NCI-H82 treated with DMSO at 0.1 percent for 48 hours (cell line): ENCODE data around the gene NSDHL.

Experiments used
- DNase-seq: peaks from one replicate; lab custom pipeline; 2025; ENCODE audit not compliant: unreplicated experiment; lab: John Stamatoyannopoulos, UW

NSDHL gene

DNA sequence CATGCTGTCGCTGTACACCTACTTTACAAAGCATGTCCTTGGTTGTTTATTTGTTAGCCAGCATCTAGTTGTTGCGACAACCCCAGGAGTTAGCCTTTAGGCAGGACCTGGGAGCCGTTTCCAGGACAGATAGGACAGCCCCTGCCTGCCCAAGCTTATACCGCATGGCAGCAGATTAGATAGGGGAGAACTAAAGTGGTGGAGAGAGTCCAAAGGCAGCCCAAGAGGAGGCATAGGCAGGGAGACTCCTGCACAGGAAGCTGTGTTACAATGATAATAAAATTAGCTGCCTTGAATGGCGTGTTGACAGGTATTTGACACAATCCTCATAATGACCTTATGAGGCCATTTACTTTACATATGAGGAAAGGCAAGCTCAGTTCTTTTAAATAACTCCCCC lies 13.0 kb downstream of the NSDHL start:
- DNase-seq = no peak

DNA sequence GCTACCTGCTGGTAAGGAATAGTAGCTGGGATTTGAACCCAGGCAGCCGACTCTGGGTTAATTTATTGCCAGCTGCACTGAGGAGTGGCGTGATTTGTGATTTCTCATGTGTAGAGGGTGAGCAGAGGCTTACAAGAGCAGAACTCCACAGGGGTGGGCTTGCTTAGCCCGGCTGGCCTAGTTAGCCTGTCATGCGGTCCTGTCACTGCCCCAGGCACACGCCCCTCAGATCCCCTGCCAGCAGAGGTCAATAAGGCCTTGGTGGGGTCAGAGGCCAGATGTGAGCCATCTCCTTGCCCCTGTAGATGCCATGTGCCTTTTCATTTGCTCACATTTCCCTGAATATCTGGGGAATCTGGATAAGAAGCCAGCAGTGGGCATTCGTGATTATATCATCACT lies 13.4 kb downstream of the NSDHL start:
- DNase-seq = no peak

DNA sequence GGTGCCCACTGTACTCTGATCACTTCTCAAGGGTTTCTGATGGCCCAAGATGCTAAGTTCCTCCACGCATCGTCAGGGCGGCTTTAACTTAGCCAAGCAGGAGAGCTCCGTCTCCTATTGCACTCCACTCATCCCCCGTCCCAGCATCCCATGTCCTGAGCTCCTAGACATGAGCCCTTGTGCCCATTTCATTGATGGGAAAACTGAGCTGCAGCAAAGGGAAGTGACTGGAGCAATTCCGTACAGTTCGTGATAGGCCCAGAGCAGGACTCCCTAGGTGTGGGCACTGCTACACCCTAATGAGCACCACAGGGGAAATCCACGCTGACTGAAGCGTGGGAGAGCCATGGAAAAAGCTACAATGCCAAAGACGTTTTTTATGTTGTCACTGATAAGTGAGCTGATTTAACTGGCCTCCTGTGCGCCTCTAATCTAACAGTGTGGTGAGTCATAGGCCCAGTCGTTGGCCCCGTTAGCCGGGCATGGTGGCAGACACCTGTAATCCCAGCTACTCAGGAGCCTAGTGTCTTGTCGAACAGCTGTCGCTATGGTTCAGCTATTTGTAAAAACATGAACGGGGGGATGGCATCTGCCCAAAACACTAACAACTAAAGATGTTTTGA lies 14.9 kb downstream of the NSDHL start:
- no peak for DNase-seq

DNA sequence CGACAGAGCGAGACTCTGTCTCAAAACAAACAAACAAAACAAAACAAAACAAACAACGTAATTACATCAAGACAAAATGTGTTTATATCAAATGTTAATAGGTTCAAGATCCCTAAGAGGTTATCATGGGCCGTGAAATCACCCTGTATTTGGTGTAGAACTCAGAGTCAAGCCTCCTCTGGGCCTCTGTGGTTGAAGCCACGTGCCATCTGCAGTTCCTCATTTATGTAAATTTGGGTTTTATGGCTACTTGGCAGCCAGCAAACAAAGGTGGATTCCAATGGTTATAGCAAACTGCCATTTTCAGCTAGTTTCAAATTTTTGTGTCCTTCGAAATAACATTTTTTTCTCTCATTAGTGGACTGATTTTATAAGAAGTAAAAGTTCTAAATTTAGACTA lies 16.4 kb downstream of the NSDHL start:
- no peak for DNase-seq

DNA sequence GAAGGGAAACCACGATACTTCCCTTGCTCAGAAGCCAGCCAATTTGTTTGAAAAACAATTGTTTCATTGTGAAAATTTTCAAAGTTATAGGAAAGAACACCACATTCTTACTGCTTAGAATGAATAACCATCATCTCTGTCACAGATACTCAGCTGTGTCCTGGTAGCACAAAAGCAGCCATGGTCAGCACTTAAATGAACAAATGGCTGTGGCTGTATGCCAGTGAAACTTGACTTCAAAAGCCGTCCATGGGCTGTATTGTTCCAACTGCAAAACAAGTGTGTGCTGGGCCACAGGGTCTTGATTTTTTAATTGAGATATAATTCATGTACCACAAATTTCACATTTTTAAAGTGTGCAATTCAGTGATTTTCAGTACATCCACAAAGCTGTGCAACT lies 19.6 kb downstream of the NSDHL start:
- no peak for DNase-seq

DNA sequence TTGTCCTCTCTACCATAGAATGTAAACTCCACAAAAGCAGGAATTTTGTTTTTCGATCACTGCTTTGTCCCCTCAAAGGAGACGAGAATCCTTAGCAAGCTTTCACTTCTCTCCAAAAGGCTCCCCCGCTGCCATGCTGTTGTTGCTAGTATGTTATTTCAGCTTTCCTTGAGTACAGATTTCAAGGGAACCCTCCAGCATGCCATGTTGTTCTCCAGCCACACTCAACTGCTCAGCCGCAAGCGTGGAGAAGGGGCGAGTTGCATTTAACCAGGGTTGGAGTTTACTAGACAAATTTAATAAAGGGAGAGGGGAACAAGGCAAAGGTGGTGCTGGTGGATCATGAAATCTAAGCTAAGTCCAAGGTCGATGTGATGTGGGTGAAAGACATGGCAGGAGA lies 23.1 kb downstream of the NSDHL start:
- no peak for DNase-seq

DNA sequence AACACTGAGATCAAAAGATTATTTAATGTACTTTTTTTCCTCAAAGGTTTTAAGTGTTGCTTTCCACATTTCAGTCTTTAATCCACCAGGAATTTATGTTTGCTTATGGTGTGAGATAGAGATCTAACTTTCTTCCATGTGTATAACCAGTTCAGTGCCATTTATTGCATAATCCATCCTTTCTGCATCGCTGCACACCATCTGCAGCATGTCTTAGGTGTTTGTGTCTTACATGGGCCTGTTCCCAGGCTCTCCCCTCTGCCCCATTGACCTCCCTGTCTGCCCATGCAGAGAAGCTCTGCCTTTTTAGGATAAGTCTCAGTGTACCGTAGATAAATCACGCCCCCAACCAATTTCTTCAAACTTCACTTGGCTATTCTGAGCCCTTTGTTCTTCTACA lies 30.3 kb downstream of the NSDHL start:
- no peak for DNase-seq

DNA sequence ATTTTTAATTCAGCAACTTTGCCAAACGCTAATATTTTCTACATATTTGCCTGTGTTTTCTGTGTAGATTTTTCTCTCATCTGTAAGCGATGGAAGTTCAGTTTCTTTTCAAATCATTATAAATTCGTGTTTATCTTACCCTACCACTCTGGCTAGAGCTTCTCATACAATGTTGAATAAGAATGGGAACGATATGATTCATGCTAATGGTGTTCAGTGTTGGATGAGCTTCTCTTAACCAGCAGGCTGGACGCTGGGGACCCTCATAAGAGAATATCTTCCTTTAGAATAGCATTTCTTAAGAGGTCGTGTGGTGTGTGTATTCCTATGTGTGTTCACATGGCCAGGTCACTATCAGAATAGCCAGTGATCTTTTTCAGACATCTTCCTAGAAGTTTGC lies 31.0 kb downstream of the NSDHL start:
- DNase-seq = no peak

DNA sequence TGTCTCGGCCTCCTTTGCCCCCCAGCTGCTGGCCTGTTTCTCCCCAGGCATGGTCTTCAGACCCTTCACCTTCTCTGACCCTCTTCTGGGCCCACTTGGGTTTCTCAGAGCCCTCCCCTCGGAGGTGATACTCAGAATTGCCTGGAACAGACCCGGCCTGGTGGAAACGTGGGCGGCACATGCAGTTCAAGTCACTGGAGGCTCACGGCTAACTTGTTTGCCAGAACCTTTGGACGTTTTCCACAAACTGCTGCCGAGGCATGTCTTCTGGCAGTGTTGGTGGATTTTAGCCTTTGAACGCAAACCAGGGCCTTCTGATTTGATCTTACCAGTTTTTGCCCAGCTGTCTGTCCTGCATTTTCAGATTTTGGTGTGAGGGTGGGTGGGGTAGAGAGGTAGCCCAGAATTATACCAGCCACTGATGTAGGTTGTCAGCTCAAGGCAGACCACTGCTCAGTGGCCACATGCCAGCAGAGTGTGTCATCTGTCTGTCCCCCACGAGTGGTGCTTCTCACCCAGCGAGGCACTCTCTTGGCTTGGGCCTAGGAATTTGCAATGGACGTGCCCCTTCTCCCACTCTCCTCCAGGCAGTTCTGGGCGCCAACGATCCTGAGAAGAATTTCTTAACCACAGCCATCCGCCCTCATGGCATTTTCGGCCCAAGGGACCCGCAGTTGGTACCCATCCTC lies 34.5 kb downstream of the NSDHL start:
- DNase-seq = no peak

DNA sequence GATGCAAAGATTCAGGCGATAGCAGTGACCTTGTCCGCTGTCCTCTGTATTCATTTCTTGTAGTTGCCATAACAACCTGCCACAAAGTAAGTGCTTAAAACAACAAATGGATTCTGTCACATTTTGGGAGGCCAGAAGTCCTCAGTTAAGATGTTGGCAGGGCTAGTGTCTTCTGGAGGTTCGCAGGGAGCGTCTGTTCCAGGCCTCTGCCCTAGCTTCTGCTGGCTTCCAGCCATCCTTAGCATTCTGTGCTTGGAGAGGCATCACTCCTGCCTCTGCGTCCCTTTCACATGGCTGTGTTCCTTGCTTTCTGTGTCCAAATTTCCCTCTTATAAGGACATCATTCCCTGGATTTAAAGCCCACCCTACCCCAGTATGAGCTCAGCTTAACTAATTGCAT lies 35.5 kb downstream of the NSDHL start:
- DNase-seq = no peak

DNA sequence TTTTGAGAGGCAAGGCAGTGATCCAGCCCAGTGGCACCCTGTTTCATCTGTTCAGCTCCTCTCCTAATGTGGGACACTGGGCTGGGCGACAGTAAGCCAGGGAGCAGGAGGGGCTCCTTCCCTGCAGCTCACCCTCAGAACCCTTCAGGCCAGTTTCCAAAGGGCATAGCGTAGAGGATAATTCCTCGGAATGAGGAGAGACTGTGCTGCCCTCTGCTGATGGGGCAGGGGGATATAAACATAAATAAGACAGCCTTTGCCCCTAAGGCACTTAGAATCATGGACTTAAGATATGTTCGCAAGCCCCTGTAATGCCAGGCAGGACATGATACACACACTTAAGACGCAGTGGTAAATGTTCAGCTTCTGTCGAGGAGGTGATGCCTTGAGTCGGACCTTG lies 39.1 kb downstream of the NSDHL start:
- DNase-seq = no peak

DNA sequence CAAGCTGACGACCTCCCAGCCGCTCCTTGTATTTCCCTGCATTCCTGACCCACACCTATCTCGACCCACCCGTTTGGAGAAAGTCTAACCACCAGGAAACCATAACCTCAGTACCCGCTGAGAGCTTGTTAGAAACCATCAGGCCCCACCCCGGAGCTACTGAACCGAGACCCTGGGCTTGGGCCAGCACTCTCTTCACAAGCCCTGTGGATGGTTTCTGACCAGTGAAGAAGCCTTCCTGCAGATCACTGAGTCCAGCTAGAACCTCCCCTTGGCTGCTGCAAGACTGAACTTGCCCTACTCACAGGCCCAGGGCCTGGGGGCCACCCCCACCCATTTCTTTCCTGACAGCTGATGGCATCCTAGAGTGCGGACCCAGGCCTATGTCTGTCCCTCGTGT lies 40.4 kb downstream of the NSDHL start:
- no peak for DNase-seq

DNA sequence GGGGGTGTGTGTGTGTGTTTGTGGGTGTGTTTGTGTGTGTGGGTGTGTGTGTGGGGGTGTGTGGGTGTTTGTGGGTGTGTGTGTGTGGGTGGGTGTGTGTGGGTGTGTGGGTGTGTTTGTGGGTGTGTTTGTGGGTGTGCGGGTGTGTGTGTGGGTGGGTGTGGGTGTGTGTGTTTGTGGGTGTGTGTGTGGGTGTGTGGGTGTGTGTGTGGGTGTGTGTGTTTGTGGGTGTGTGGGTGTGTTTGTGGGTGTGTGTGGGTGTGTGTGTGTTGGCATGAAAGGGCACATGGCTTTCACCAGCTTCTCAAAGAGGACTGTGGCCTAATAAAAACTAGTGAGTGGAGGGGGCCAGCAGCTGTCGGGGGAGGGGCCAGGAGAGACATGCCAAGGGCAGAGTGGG lies 41.7 kb downstream of the NSDHL start:
- DNase-seq = no peak

DNA sequence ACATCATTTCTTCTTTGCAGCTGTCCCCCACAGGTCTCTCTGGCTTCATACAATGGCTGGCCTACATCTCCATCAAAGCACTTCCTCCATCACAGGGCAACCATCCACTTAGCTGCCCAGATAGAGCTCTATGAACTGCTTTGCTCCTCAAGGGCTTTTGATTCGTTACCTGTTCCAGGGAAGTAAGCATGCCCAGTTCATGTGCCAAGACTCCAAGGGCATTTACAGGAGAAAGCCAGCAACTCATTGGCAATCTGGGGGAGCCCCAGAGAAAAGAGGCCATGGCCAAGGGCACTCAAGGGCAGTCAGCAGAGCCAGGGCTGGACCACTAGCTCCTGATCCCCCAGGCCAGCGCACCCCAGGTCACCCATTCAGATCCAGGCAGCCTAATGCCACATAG lies 42.5 kb downstream of the NSDHL start:
- DNase-seq = no peak

DNA sequence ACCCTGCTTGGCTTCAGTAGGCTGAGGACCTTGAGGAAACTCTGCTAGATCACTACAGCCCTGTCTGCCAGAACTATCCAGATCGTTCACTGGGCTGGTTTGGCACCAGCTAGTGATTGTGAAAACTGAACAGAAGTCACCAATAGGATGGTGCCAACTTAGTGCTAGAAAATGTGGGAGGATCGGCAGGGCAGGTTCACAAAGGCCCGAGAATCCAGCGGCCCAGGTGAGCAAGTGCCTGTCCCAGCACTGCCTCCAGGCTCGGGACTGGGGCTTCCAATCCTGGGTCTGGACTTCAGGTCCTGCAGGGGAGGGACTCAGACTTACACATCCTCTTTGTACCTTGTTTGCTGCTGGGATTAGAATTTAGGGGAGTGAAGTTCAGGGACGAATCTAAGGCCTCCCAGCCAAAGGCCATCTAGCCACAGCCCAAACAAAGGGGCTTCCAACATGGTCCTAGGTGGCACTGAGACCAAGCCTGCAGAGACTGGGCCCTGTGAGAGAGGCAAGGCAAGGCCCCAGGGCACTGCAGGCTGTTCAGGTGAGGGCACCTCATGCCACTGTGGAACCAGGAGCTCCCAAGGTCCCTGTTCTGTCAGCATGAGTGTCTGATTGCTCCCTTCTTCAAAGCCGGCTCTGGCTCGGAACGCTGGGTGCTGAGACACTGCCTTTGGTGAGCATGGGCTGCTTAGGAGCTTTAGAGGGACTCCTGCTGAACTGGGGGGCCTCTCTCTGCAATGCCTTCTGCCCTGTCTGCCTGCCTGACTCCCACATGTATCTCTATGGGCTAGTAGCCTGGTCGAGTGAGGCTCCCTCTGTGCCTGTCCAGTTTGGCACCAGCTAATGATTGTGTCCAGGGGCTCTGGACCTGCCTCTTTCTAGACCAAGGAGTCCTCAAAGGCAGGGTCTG lies 46.3 kb downstream of the NSDHL start:
- no peak for DNase-seq

DNA sequence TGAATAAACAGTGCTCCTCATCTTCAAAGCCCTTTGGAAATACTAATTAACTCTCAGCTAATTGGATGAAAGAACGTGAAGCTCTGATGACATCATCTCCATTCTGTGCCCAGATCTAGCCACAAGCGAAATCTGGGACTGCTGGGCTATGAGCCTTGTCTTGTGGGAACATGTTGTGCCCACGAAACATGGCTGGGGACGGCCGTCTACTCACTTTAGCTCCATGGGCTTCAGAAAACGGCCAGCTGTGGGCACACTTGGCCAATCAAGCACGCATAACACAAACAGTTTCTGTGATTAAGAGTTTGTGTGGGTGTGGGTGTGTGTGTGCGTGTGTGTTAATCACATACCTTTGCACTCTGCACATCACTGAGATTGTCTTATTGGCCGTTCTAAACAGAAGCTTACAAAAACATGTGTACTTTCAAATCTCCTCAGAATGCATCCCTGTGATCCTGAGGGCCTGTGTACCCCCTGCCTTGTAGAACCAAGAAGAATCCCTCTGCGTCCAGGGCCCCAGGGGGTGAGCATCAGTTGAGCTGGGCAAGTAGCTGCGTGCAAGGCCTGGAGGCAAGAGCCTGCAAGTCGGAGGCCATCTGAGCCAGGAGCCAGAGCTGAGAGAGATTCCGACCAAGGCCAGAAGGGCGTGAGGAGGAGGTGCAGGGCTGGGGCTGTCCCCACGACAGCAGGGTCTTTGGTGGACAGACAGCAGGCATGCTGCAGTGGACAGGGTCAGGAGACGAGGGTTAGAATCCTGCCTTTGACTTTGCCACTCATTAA lies 48.3 kb downstream of the NSDHL start:
- DNase-seq = no peak

DNA sequence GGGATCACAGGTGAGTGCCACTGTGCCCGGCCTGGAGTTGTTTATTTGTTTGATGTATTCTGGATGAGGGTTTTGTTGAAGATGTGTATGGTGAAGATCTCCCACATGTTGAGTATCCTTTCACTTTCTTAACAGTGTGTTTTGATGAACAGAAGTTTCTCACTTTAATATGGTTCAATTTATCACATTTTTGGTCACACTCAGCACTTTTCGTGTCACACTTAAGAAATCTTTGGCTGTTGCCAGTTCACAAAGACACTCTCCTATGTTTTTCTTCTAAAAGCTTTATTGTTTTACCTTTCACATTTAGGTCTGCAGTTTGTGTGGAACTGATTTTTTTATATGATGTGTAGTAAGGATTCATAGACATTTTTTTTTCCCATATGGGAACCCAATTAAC lies 50.4 kb downstream of the NSDHL start:
- DNase-seq = no peak

DNA sequence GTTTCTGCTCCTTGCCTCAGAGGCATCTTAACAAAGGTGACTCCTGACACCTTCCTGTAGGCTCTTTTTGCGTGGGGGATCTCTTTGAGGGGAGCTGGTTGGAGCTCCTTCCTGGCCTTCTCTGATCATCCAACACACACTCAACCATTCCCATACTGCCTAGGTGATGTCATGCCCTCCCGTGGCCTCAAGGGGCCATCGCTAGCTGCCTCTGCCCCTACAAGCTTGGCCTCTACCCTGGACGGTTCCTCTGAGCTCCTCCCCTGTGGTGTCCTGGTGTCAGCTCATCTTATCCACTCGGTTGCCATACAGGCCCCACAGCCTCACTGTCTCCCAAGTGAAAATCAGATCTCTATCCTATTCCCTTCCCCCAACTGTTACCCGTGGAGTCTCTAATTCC lies 53.3 kb downstream of the NSDHL start:
- no peak for DNase-seq

DNA sequence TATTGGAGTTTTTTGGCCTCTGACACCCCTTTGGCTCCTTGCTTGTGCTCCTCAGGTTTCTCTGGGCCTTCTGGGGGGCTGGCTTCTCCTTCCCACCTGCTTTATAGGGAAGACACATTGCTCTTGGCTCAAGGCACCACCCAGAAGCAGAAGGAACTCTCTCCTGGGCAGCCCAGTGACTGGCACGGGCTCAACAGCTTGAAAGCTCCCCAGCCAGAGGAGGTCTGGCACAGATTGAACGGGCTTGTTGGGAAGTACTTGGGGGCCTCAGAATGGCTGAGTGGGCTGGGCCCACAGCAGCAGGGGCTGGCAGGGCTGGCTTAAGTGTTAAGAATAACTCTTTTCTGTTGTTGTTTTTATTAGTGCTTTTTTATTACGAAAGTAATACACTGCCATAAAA lies 55.9 kb downstream of the NSDHL start:
- no peak for DNase-seq

DNA sequence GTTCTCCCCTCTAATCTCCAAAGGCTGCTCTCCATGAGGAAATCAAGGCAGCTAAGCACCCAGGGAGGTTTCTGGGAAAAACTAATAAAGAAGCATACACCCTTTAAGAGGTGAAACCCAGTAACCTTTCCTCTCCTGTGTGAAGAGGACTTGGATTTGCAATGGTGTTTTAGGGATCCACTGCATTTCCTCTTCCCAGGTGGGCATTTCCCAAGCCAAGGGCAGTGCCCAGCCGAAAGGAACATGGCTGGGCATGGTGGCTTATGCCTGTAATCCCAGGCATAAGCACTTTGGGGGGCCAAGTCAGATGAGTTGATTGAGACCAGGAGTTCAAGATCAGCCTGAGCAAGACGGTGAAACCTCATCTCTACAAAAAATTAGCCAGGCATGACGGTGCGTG lies 61.6 kb downstream of the NSDHL start:
- DNase-seq = no peak
